ENCODE data around the gene ARNT2.

DNA sequence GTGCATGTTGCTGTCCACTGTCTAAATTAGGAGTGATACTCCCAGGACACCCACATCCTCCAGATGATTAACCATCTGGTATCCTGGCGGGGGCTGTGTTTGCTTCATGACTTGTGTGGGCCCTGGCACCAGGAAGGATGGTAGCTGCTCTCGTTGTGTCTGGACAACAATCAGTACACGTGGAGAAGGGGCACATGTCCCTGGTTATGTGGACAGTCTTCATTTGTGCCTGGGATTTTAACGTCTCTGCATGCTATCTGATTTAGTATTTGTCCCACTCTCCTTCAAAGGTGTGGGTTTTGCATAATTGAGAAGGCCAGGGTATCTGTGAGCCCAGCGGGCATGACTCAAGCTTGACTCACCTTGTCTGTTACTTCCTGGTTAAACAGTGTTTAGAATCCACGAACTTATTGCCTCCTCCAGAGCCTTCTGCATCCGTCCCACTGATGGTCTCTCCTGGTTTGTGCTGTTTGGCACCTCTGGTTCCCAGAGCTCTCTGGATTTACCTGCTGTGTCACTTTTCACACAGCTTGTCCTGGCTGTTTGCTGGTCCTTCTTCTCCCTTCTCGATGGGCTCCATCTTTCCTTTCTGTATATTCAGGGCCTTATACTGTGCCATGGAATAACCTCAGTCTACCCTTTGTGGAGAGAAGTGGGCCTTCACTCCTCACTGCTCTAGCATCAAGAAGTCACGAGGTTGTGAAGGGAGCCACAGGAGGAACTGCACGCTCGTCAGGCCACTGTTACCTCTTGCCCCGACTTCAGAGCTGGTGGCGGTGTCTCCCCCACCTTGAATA, 32.5 kb downstream of the ARNT2 start:
- TF ChIP-seq, protein P1, sequence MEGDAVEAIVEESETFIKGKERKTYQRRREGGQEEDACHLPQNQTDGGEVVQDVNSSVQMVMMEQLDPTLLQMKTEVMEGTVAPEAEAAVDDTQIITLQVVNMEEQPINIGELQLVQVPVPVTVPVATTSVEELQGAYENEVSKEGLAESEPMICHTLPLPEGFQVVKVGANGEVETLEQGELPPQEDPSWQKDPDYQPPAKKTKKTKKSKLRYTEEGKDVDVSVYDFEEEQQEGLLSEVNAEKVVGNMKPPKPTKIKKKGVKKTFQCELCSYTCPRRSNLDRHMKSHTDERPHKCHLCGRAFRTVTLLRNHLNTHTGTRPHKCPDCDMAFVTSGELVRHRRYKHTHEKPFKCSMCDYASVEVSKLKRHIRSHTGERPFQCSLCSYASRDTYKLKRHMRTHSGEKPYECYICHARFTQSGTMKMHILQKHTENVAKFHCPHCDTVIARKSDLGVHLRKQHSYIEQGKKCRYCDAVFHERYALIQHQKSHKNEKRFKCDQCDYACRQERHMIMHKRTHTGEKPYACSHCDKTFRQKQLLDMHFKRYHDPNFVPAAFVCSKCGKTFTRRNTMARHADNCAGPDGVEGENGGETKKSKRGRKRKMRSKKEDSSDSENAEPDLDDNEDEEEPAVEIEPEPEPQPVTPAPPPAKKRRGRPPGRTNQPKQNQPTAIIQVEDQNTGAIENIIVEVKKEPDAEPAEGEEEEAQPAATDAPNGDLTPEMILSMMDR (IDR thresholded peaks at IDR 0.05), result no peak
- no peak for TF ChIP-seq POLR2A (IDR thresholded peaks at IDR 0.05)

Data from testis (tissue), 2 donors.